GM23338 (cell line): ENCODE data around the gene MTHFSD.

Experiments used
- CREB1 ChIP-seq: fragments of 250-450 bp; sonication (Bioruptor Pico); IDR thresholded peaks from 2 replicates; pipeline ENCODE4 v1.5.0; 2020; ENCODE audit warnings: low read depth, mild to moderate bottlenecking, moderate library complexity
- CTCF ChIP-seq, 2 experiments: fragments of 200-600 bp in 1 of 2; sonication (generic) in 1 of 2; conservative IDR thresholded peaks; 2 replicates each; pipeline versions ENCODE4 v1.5.1 to v1.6.1; 2016 to 2017; ENCODE audit warnings: antibody characterized with exemption in 2 of 2, low read depth in 2 of 2, mild to moderate bottlenecking in 2 of 2, moderate library complexity in 1 of 2
- ETS1 ChIP-seq: IDR thresholded peaks from 2 replicates; pipeline ENCODE4 v1.6.1; 2016; ENCODE audit warnings: antibody characterized with exemption
- EZH2 ChIP-seq: fragments of 200-600 bp; sonication (generic); IDR thresholded peaks from one replicate; pipeline ENCODE4 v1.8.0; 2017; ENCODE audit warnings: antibody characterized with exemption, mild to moderate bottlenecking, low read depth; ENCODE audit not compliant: unreplicated experiment
- EZH2phosphoT487 ChIP-seq: fragments of 200-600 bp; sonication (generic); IDR thresholded peaks from one replicate; pipeline ENCODE4 v1.8.1; 2018; ENCODE audit warnings: antibody characterized with exemption; ENCODE audit not compliant: unreplicated experiment
- JUNB ChIP-seq: IDR thresholded peaks from one replicate; pipeline ENCODE4 v1.6.1; 2016; ENCODE audit warnings: antibody characterized with exemption; ENCODE audit not compliant: unreplicated experiment
- NANOG ChIP-seq: IDR thresholded peaks from 2 replicates; pipeline ENCODE4 v1.6.1; 2016; ENCODE audit warnings: antibody characterized with exemption, borderline replicate concordance
- POLR2AphosphoS5 ChIP-seq: IDR thresholded peaks from 2 replicates; pipeline ENCODE4 v1.6.1; 2016; ENCODE audit warnings: antibody characterized with exemption, low read depth
- REST ChIP-seq: IDR thresholded peaks from one replicate; pipeline ENCODE4 v1.6.1; 2018; ENCODE audit warnings: antibody characterized with exemption; ENCODE audit not compliant: unreplicated experiment
- STAT1 ChIP-seq: IDR thresholded peaks from one replicate; pipeline ENCODE4 v1.6.1; 2016; ENCODE audit warnings: antibody characterized with exemption; ENCODE audit not compliant: unreplicated experiment
- ZNF114 ChIP-seq: fragments of 250-450 bp; sonication (Bioruptor Pico); IDR thresholded peaks from 2 replicates; pipeline ENCODE4 v1.5.0; 2020; ENCODE audit warnings: mild to moderate bottlenecking, moderate library complexity
- ZNF331 ChIP-seq: fragments of 250-450 bp; sonication (Bioruptor Pico); IDR thresholded peaks from 2 replicates; pipeline ENCODE4 v1.5.0; 2020; ENCODE audit warnings: low read depth, mild to moderate bottlenecking, moderate library complexity

- no peak for TF ChIP-seq POLR2AphosphoS5
- peak; percentile 10 to 24; a peak in 2 of 4 replicates for TF ChIP-seq CTCF (conservative IDR thresholded peaks at IDR 0.05; ENCODE audit: low read depth in 2 of 2)
- TF ChIP-seq ZNF331 (CRISPR knock-in tag): no peak
- TF ChIP-seq JUNB: no peak
- TF ChIP-seq EZH2phosphoT487: no peak
- no peak for TF ChIP-seq REST
- TF ChIP-seq EZH2: no peak
- no peak for TF ChIP-seq ETS1
- no peak for TF ChIP-seq CREB1
- TF ChIP-seq ZNF114: no peak
- TF ChIP-seq STAT1: no peak
- no peak for TF ChIP-seq NANOG
Observed at GRCh38 chr16:86528061-86528929, 26.7 kb downstream of the MTHFSD start.
